ENCODE results near the gene TXK.

Gene TXK

DNA sequence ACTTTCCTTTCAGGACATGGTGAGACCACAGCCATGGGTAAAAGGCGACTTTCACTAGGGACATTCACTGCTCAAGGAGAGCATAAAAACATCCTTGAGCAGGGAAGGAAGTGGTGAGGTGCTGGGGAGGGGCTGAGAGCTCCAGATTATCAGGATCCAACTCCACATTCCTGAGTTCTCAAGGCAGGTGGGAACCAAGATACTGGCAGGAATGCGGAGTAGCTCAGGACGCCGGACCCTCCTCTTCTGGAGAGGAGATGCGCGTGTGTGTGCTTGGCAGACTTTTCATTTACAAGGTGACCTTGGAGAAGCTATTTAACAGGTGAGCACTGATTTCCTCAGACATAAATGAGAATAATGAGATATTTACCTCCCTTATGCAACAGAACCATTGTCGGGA is 41.3 kb upstream of the TXK start:
- H4K8ac ChIP-seq (ENCODE audit: low read length), result peak overlapping the region; percentile 12
- H3K23ac ChIP-seq (ENCODE audit: low read length in 2 of 2), result no peak overlapping the region
- H2AK5ac ChIP-seq (ENCODE audit: low read length, severe bottlenecking), result peak overlapping the region; percentile 92
- no peak overlapping the region for H2BK120ac ChIP-seq (ENCODE audit: low read depth, low read length)
- H3K9me3 ChIP-seq (ENCODE audit: control insufficient read depth, low read length), result no peaks in the 10 kb centered on the region
- WGBS, result 73% methylated on average over 2 of the region's 7 CpGs
- peak overlapping the region; percentile 64 for H4K91ac ChIP-seq (ENCODE audit: low read length)
- H2BK5ac ChIP-seq (ENCODE audit: low read depth, low read length, poor library complexity, severe bottlenecking), result no peak overlapping the region
- H3K14ac ChIP-seq (ENCODE audit: low read length in 2 of 2), result peak overlapping the region in 1 of 2 experiments; percentile 51
- no peak overlapping the region for H3K4me3 ChIP-seq (ENCODE audit: insufficient read depth in 1 of 2, low read depth in 1 of 2, low read length in 2 of 2)
- peak overlapping the region; percentile 69 to 85 for H2BK12ac ChIP-seq (ENCODE audit: low read length in 2 of 2)
- H3K9ac ChIP-seq (ENCODE audit: low read length), result no peak overlapping the region
- no peaks in the 10 kb centered on the region for H3K36me3 ChIP-seq (ENCODE audit: control insufficient read depth in 1 of 2, insufficient read depth in 2 of 2, low read depth in 1 of 2, low read length in 2 of 2)
- H3K4ac ChIP-seq (ENCODE audit: low read depth in 1 of 2, low read length in 2 of 2), result peak overlapping the region in 1 of 2 experiments; percentile 61
- H3K27ac ChIP-seq (ENCODE audit: low read length, poor library complexity, severe bottlenecking), result peak overlapping the region; percentile 26
- peak overlapping the region in 1 of 2 experiments; percentile 64 for H3K18ac ChIP-seq (ENCODE audit: low read depth in 1 of 2, low read length in 2 of 2)
- peaks cover 18% of the 10 kb centered on the region for H3K79me1 ChIP-seq (replicated peaks; ENCODE audit: low read length, poor library complexity, severe bottlenecking)
- no peak for DNase-seq
- peak overlapping the region; percentile 40 for H2BK15ac ChIP-seq (ENCODE audit: low read depth, poor library complexity, severe bottlenecking)
- no peaks in the 10 kb centered on the region for H3K27me3 ChIP-seq (ENCODE audit: control insufficient read depth in 1 of 2, insufficient read depth in 1 of 2, low read length in 2 of 2)
- no peak overlapping the region for H3K4me2 ChIP-seq (ENCODE audit: low read length, poor library complexity, severe bottlenecking)
- peaks cover 4% of the 10 kb centered on the region for H3K4me1 ChIP-seq (ENCODE audit: control insufficient read depth, insufficient read depth, low read depth, low read length)
- no peak overlapping the region for H2AFZ ChIP-seq (ENCODE audit: low read depth, low read length)

DNA sequence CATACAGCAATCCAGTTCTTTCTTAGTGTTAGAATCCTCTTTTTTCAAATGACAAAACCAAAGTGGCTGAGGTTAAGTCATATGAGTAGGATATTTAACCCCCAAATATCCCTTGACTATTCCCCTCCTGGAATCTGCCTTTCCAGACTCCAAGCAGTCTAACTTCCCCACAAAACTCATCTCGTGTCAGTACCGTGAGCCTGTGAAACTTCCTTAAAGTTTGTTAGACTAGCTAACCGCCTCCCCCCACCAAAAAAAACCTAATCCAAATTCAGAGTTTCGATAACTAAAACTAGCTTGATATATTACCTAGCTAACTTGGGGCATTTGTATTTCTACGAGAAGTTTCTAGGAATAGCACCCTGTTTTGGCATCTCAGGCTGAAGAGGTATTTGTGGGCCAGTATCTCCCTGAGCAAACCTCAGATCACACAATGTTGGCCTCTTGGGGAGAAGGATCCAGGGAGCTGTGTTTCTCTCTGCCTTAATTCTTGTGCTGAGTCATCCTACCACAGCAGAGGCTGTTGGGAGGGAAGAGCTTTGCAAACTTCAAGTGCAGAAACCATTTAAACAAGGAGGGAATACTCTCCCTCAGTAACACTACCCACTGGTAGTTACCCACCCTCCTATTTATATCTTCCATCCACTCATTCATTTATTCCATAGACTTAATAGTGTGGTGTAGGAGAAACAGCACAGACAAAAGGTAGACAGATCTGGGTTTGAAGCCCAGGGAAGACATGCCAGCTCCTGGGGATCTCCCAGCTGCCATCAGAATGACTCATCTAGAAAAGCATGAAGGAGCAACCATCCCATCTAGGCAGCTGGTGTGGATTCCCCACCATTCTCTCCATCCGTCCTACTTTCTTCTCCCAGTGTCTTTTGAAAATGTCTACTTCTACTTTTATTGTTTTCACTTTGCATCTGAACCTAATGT is 39.3 kb upstream of the TXK start:
- Histone ChIP-seq H2AK5ac (ENCODE audit: low read length, severe bottlenecking) (no peak overlapping the region), H3K9ac (ENCODE audit: low read length) (peak overlapping the region; percentile 33), H3K14ac (ENCODE audit: low read length in 2 of 2) (no peak overlapping the region), H2AFZ (ENCODE audit: low read depth, low read length) (no peak overlapping the region), H2BK12ac (ENCODE audit: low read length in 2 of 2) (no peak overlapping the region), H2BK120ac (ENCODE audit: low read depth, low read length) (peak overlapping the region; percentile 52), H4K91ac (ENCODE audit: low read length) (no peak overlapping the region), H4K8ac (ENCODE audit: low read length) (no peak overlapping the region), H3K36me3 (ENCODE audit: control insufficient read depth in 1 of 2, insufficient read depth in 2 of 2, low read depth in 1 of 2, low read length in 2 of 2) (no peaks in the 10 kb centered on the region), H3K4me2 (ENCODE audit: low read length, poor library complexity, severe bottlenecking) (no peak overlapping the region), H2BK15ac (ENCODE audit: low read depth, poor library complexity, severe bottlenecking) (no peak overlapping the region), H3K79me1 (replicated peaks; ENCODE audit: low read length, poor library complexity, severe bottlenecking) (peaks cover 13% of the 10 kb centered on the region), H3K27me3 (ENCODE audit: control insufficient read depth in 1 of 2, insufficient read depth in 1 of 2, low read length in 2 of 2) (no peaks in the 10 kb centered on the region), H2BK5ac (ENCODE audit: low read depth, low read length, poor library complexity, severe bottlenecking) (peak overlapping the region; percentile 20), H3K4me3 (ENCODE audit: insufficient read depth in 1 of 2, low read depth in 1 of 2, low read length in 2 of 2) (peak overlapping the region in 1 of 2 experiments; percentile 39), H3K9me3 (ENCODE audit: control insufficient read depth, low read length) (peaks cover 7% of the 10 kb centered on the region), H3K23ac (ENCODE audit: low read length in 2 of 2) (no peak overlapping the region), H3K4me1 (ENCODE audit: control insufficient read depth, insufficient read depth, low read depth, low read length) (peaks cover 4% of the 10 kb centered on the region), H3K27ac (ENCODE audit: low read length, poor library complexity, severe bottlenecking) (peak overlapping the region; percentile 92), H3K18ac (ENCODE audit: low read depth in 1 of 2, low read length in 2 of 2) (peak overlapping the region in 1 of 2 experiments; percentile 16), H3K4ac (ENCODE audit: low read depth in 1 of 2, low read length in 2 of 2) (no peak overlapping the region)
- WGBS, result 72% methylated on average over 5 of the region's 6 CpGs
- peak; percentile 89 for DNase-seq

GRCh38 chr4:48172651-48173050 is 38.6 kb upstream of the TXK start:
- Histone ChIP-seq H3K18ac (ENCODE audit: low read depth in 1 of 2, low read length in 2 of 2) (no peak overlapping the region), H4K8ac (ENCODE audit: low read length) (peak overlapping the region; percentile 27), H3K27me3 (ENCODE audit: control insufficient read depth in 1 of 2, insufficient read depth in 1 of 2, low read length in 2 of 2) (no peaks in the 10 kb centered on the region), H2AFZ (ENCODE audit: low read depth, low read length) (no peak overlapping the region), H3K14ac (ENCODE audit: low read length in 2 of 2) (no peak overlapping the region), H3K36me3 (ENCODE audit: control insufficient read depth in 1 of 2, insufficient read depth in 2 of 2, low read depth in 1 of 2, low read length in 2 of 2) (no peaks in the 10 kb centered on the region), H2BK15ac (ENCODE audit: low read depth, poor library complexity, severe bottlenecking) (no peak overlapping the region), H3K23ac (ENCODE audit: low read length in 2 of 2) (no peak overlapping the region), H3K4me2 (ENCODE audit: low read length, poor library complexity, severe bottlenecking) (no peak overlapping the region), H4K91ac (ENCODE audit: low read length) (no peak overlapping the region), H3K4me1 (ENCODE audit: control insufficient read depth, insufficient read depth, low read depth, low read length) (peaks cover 4% of the 10 kb centered on the region), H3K9ac (ENCODE audit: low read length) (peak overlapping the region; percentile 33), H2AK5ac (ENCODE audit: low read length, severe bottlenecking) (no peak overlapping the region), H3K27ac (ENCODE audit: low read length, poor library complexity, severe bottlenecking) (peak overlapping the region; percentile 92), H3K4me3 (ENCODE audit: insufficient read depth in 1 of 2, low read depth in 1 of 2, low read length in 2 of 2) (no peak overlapping the region), H3K4ac (ENCODE audit: low read depth in 1 of 2, low read length in 2 of 2) (no peak overlapping the region), H2BK12ac (ENCODE audit: low read length in 2 of 2) (no peak overlapping the region), H2BK120ac (ENCODE audit: low read depth, low read length) (no peak overlapping the region), H3K79me1 (replicated peaks; ENCODE audit: low read length, poor library complexity, severe bottlenecking) (peaks cover 10% of the 10 kb centered on the region), H2BK5ac (ENCODE audit: low read depth, low read length, poor library complexity, severe bottlenecking) (peak overlapping the region; percentile 20), H3K9me3 (ENCODE audit: control insufficient read depth, low read length) (peaks cover 10% of the 10 kb centered on the region)
- WGBS, result 100% methylated on average over 1 of the region's 4 CpGs
- DNase-seq, result no peak

GRCh38 chr4:48169636-48170035 is 35.6 kb upstream of the TXK start:
- no CpG with 5 or more reads among the region's 1 CpG for WGBS
- no peak overlapping the region for H3K14ac ChIP-seq (ENCODE audit: low read length in 2 of 2)

More at GRCh38 chr4:48169636-48170035, 35.6 kb upstream of the TXK start:
- Histone ChIP-seq H3K4me1 (ENCODE audit: control insufficient read depth, insufficient read depth, low read depth, low read length) (peaks cover 2% of the 10 kb centered on the region), H2BK12ac (ENCODE audit: low read length in 2 of 2) (no peak overlapping the region), H4K8ac (ENCODE audit: low read length) (no peak overlapping the region), H2AK5ac (ENCODE audit: low read length, severe bottlenecking) (no peak overlapping the region), H3K27ac (ENCODE audit: low read length, poor library complexity, severe bottlenecking) (no peak overlapping the region), H4K91ac (ENCODE audit: low read length) (no peak overlapping the region), H2BK15ac (ENCODE audit: low read depth, poor library complexity, severe bottlenecking) (no peak overlapping the region), H3K79me1 (replicated peaks; ENCODE audit: low read length, poor library complexity, severe bottlenecking) (peaks cover 4% of the 10 kb centered on the region), H3K9me3 (ENCODE audit: control insufficient read depth, low read length) (peaks cover 10% of the 10 kb centered on the region), H3K27me3 (ENCODE audit: control insufficient read depth in 1 of 2, insufficient read depth in 1 of 2, low read length in 2 of 2) (no peaks in the 10 kb centered on the region), H2BK5ac (ENCODE audit: low read depth, low read length, poor library complexity, severe bottlenecking) (no peak overlapping the region), H3K36me3 (ENCODE audit: control insufficient read depth in 1 of 2, insufficient read depth in 2 of 2, low read depth in 1 of 2, low read length in 2 of 2) (no peaks in the 10 kb centered on the region), H2AFZ (ENCODE audit: low read depth, low read length) (no peak overlapping the region), H3K4me2 (ENCODE audit: low read length, poor library complexity, severe bottlenecking) (no peak overlapping the region), H3K9ac (ENCODE audit: low read length) (no peak overlapping the region), H3K4me3 (ENCODE audit: insufficient read depth in 1 of 2, low read depth in 1 of 2, low read length in 2 of 2) (no peak overlapping the region), H3K23ac (ENCODE audit: low read length in 2 of 2) (no peak overlapping the region), H3K4ac (ENCODE audit: low read depth in 1 of 2, low read length in 2 of 2) (no peak overlapping the region), H3K18ac (ENCODE audit: low read depth in 1 of 2, low read length in 2 of 2) (no peak overlapping the region), H2BK120ac (ENCODE audit: low read depth, low read length) (no peak overlapping the region)
- no peak for DNase-seq
